Measurements from ENCODE around the gene AIFM2. TPM values are rescaled to one million over a fixed set of nuclear protein-coding genes. Genes with fewer than 3 reads are reported as not detected.

AIFM2 gene
- total RNA-seq, 1 donor from 2014 or later, result 19.4 TPM

- DNase-seq (ENCODE audit: low spot score), result no peak
- intact Hi-C loops (cut with DNase I), result no loop called here
Observed at GRCh38 chr10:70147259-70147625, 14.6 kb upstream of the AIFM2 start.

GRCh38 chr10:70146489-70147258 lies 14.0 kb upstream of the AIFM2 start, which contains the start of gene TYSND1:
TSS of gene TYSND1 (minus strand) at chr10:70146700. CDS start at chr10:70146586, 114 bp downstream.
- intact Hi-C loops (cut with DNase I), result no loop called here
- peak; percentile 97 for DNase-seq (ENCODE audit: low spot score)

GRCh38 chr10:70145666-70146488 lies 13.3 kb upstream of the AIFM2 start:
- peak; percentile 87 for DNase-seq (ENCODE audit: low spot score)
- intact Hi-C loops (cut with DNase I), result no loop called here

GRCh38 chr10:70145166-70145665 lies 12.6 kb upstream of the AIFM2 start:
- DNase-seq (ENCODE audit: low spot score), result no peak
- intact Hi-C loops (cut with DNase I), result no loop called here

GRCh38 chr10:70144372-70145110 lies 11.9 kb upstream of the AIFM2 start:
- intact Hi-C loops (cut with DNase I), result no loop called here
- no peak for DNase-seq (ENCODE audit: low spot score)

- DNase-seq (ENCODE audit: low spot score), result no peak
- intact Hi-C loops (cut with DNase I), result no loop called here
Observed at GRCh38 chr10:70142555-70142954, 9.9 kb upstream of the AIFM2 start.

GRCh38 chr10:70140297-70140696 lies 7.7 kb upstream of the AIFM2 start:
- intact Hi-C loops (cut with DNase I), result no loop called here
- no peak for DNase-seq (ENCODE audit: low spot score)

GRCh38 chr10:70139997-70140250 lies 7.3 kb upstream of the AIFM2 start:
- intact Hi-C loops (cut with DNase I), result no loop called here
- no peak for DNase-seq (ENCODE audit: low spot score)

- no peak for DNase-seq (ENCODE audit: low spot score)
- intact Hi-C loops (cut with DNase I), result no loop called here
Observed at GRCh38 chr10:70139151-70139996, 6.7 kb upstream of the AIFM2 start.

GRCh38 chr10:70137927-70138883 lies 5.6 kb upstream of the AIFM2 start:
- intact Hi-C loops (cut with DNase I), result no loop called here
- DNase-seq (ENCODE audit: low spot score), result no peak

- intact Hi-C loops (cut with DNase I), result no loop called here
- no peak for DNase-seq (ENCODE audit: low spot score)
Observed at GRCh38 chr10:70137135-70137534, 4.5 kb upstream of the AIFM2 start.

- no peak for DNase-seq (ENCODE audit: low spot score)
- intact Hi-C loops (cut with DNase I), result no loop called here
Observed at GRCh38 chr10:70135684-70136083, 3.1 kb upstream of the AIFM2 start.

GRCh38 chr10:70135046-70135445 lies 2.4 kb upstream of the AIFM2 start:
- no peak for DNase-seq (ENCODE audit: low spot score)
- intact Hi-C loops (cut with DNase I), result no loop called here

- no peak for DNase-seq (ENCODE audit: low spot score)
- intact Hi-C loops (cut with DNase I), result no loop called here
Observed at GRCh38 chr10:70131560-70131937, 1.1 kb downstream of the AIFM2 start.

GRCh38 chr10:70130878-70131559 lies 1.6 kb downstream of the AIFM2 start:
- intact Hi-C loops (cut with DNase I), result no loop called here
- peak; percentile 74 for DNase-seq (ENCODE audit: low spot score)

- intact Hi-C loops (cut with DNase I), result no loop called here
- no peak for DNase-seq (ENCODE audit: low spot score)
Observed at GRCh38 chr10:70126700-70127395, 5.8 kb downstream of the AIFM2 start.

- intact Hi-C loops (cut with DNase I), result no loop called here
- no peak for DNase-seq (ENCODE audit: low spot score)
Observed at GRCh38 chr10:70125918-70126552, 6.6 kb downstream of the AIFM2 start.
